GM18505 (cell line): Measurements from ENCODE around the gene EIF5A.
"Not testable (repeated sequence)": the region's sequence is repeated elsewhere in the genome, so short reads cannot be mapped to it uniquely, and the experiment has no call there.

ENCODE experiments used
- ATAC-seq: cut with Tn5 transposase; IDR thresholded peaks from one replicate; pipeline ENCODE4 v1.9.1; 2021; ENCODE audit not compliant: unreplicated experiment
- POLR2A ChIP-seq: IDR thresholded peaks from 4 replicates; pipeline ENCODE4 v1.6.1; 2011; ENCODE audit warnings: borderline replicate concordance; ENCODE audit not compliant: insufficient read depth, insufficient read length; ENCODE audit errors: extremely low read depth

The EIF5A gene

GRCh38 chr17:7336240-7337175 is 29.1 kb downstream of the EIF5A start, which contains the start of gene ACAP1:
Gene ACAP1 (plus strand): TSS chr17:7336529. CDS start chr17:7336735, 206 bp downstream.
- peak; percentile 63 for TF ChIP-seq POLR2A
- peak; percentile 59 for ATAC-seq

- not testable (repeated sequence) for ATAC-seq
Measured at GRCh38 chr17:7337600-7337999, 30.2 kb downstream of the EIF5A start.

DNA sequence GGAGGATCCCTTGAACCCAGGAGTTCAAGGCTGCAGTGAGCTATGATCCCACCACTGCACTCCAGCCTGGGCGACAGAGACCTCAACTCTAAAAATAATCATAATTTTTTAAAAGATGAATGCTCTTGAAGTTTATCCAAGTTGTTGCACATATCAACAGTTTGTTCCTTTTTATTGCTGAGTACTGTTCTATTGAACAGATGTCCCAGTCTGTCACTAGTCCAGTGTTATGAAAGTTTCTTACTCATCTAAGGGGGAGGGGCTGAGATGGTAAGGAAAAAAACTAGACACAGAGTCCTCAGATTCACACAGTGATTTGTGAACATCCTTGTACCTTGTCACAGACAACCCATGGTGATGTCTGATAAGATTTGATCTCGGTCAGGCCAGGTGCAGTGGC is 32.8 kb downstream of the EIF5A start:
- ATAC-seq = no peak
- TF ChIP-seq POLR2A = no peak

DNA sequence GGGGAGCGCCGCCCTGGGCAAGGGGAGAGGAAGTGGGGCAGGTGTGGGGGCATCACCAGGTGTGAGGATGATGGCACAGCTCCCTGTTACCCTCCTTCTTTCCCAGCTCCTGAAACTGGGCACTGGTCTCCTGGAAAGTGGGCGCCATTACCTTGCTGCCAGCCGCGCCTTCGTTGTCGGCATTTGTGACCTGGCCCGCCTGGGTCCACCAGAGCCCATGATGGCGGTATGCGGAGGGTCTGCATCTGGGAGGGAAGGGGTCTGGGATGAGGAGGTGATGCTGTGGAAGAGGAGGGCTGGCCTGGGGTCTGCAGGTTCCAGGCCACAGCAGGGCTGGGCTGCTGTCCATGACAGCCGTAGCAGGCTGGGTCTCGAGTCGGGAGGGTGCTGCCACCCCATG is 34.4 kb downstream of the EIF5A start:
- TF ChIP-seq POLR2A = no peak
- ATAC-seq = no peak

DNA sequence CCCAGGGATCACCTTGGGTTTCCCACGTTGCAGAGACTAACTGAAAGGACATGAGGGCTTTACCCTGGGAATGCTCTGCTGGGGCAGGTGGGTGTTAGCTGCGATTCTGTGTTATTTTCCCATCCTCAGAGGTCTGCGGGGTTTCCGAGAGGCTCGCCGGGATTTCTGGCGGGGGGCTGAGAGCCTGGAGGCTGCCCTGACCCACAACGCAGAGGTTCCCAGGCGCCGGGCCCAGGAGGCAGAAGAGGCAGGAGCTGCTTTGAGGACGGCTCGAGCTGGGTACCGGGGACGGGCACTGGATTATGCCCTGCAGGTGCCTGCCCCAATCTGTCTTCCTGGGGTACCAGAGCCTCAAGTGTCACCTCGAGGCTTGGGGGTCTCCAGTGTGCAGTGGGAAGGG is 35.8 kb downstream of the EIF5A start:
- no peak for TF ChIP-seq POLR2A
- no peak for ATAC-seq

GRCh38 chr17:7346761-7347614 is 39.6 kb downstream of the EIF5A start:
- no peak for TF ChIP-seq POLR2A
- no peak for ATAC-seq

DNA sequence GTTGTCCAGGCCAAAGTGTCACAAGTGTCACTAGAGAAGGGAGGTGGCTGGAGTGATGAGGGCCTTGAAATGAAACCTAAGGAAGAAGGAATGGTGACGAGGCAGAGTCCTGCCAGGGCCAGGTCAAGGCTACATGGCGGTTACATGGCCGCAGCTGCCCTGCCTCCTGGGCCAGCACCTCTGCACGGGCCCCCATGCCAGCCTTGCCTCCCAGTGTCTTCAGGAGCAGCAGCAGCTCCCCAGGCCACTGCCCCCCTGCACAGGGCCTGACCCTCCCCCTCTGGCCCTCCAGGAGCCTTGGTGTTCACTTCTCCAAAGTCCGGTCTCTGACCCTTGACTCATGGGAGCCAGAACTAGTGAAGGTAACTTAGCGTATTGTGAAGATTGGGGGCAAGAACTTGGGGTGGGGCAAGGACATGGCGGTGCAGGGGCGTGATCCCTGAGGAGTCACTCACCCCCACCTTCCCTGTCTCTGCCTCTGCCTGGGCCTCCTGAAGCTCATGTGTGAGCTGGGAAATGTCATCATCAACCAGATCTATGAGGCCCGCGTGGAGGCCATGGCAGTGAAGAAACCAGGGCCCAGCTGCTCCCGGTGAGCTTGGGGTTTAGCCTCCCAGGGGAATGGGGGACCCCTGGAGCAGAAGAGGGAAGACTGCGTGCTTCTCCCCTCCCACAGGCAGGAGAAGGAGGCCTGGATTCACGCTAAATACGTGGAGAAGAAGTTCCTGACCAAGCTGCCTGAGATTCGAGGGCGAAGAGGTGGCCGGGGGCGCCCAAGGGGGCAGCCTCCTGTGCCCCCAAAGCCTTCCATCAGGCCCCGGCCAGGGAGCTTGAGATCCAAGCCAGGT is 40.4 kb downstream of the EIF5A start:
- ATAC-seq = no peak
- TF ChIP-seq POLR2A = no peak

DNA sequence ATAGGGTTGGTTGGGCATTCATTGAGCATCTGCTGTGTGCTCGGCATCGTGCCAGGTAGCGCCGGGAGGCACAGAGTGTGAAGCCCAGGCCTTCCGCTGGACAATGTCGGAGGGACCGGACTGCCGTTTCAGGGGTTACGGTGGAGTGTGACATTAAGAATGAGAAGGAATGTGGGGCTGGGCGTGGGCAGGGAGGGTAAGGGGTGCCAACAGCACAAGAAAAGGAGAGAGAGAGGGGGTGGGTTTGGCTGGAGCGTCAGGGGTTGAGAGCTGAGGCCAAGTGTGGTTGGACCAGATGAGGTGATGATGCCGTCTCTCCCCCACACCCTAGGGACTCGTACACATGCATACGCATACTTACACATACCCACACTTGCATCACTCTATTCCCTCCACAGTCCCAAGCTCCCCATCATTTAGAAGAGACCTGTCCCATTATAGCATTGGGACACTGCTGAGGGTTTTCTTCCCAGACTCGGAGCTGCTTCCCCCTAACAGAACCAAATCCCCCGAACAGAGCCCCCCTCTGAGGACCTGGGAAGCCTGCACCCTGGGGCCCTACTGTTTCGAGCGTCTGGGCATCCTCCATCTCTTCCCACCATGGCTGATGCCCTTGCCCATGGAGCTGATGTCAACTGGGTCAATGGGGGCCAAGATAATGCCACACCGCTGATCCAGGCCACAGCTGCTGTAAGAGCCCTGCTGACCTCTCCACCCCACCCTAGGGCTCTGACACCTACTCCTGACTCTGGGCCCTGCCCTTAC is 41.2 kb downstream of the EIF5A start:
- peak; percentile 23 for TF ChIP-seq POLR2A
- ATAC-seq = no peak

DNA sequence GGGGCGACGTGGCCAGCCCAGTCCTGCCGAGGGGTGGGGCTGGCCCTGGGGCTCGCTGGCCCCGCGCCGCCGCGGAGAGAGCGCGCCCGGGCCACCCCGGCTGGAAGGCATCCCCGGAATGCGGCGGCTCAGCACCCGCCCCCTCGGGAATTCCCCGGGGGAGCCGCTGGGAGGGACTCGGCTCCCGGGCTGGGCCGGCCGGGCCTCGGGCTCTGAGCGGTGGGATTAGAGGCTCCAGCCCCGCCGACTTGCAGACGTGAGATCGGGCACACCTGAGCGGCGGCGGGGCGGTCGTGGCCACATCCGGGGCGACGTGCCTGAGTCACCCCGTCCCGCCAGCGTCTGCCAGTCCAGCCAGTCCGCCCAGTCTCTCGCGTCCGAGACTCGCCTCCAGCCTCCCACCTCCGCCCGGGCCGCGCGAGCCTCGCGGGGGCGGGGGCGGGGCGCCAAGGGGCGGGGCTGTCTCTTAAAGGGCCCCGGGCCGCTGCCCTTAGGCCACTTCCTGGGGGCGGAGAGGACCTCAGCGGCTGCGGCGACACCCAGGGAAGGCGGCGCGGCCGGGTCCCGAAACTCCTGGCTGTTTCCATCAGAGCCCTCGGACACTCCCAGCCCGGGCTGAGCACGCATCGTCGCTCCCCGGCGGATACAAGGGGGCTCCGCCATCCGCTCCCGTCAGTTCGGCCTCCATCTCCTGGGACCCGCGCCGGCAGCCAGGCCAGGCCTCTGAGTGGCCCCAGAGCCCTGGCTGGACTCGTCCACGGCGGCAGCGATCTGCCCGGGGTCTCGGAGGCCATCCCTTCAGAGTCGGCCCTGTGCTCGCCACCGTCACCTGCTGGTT is 44.5 kb downstream of the EIF5A start, which contains the start of gene KCTD11:
Gene KCTD11 (plus strand): TSS at position 498 of the 838 bp plus-strand sequence.
- peak; percentile 47 for TF ChIP-seq POLR2A
- ATAC-seq = peak; percentile 56

- no peak for ATAC-seq
Measured at GRCh38 chr17:7352503-7352889, 45.1 kb downstream of the EIF5A start.

GRCh38 chr17:7352910-7353635 is 45.6 kb downstream of the EIF5A start:
- no peak for ATAC-seq
- no peak for TF ChIP-seq POLR2A

More at GRCh38 chr17:7352503-7352889, 45.1 kb downstream of the EIF5A start:
- no peak for TF ChIP-seq POLR2A

- no peak for ATAC-seq
- TF ChIP-seq POLR2A = no peak
Measured at GRCh38 chr17:7354262-7354843, 46.9 kb downstream of the EIF5A start.
